ENCODE results near the gene ACY1.

Gene ACY1

GRCh38 chr3:52021489-52022268 lies 38.3 kb downstream of the ACY1 start:
- H3K9me3 Mint-ChIP-seq: no peaks in the 10 kb centered on the region
- TF ChIP-seq CTCF (IDR thresholded peaks at IDR 0.05): no peak
- H3K27ac Mint-ChIP-seq: peak overlapping the region; percentile 96
- H3K27me3 Mint-ChIP-seq (ENCODE audit: low read depth, poor library complexity): peaks cover 7% of the 10 kb centered on the region
- no peaks in the 10 kb centered on the region for H3K36me3 Mint-ChIP-seq (ENCODE audit: low read depth)
- peaks cover 87% of the 10 kb centered on the region for H3K4me1 Mint-ChIP-seq
- no peak overlapping the region for H3K4me3 Mint-ChIP-seq
- no peak for DNase-seq

DNA sequence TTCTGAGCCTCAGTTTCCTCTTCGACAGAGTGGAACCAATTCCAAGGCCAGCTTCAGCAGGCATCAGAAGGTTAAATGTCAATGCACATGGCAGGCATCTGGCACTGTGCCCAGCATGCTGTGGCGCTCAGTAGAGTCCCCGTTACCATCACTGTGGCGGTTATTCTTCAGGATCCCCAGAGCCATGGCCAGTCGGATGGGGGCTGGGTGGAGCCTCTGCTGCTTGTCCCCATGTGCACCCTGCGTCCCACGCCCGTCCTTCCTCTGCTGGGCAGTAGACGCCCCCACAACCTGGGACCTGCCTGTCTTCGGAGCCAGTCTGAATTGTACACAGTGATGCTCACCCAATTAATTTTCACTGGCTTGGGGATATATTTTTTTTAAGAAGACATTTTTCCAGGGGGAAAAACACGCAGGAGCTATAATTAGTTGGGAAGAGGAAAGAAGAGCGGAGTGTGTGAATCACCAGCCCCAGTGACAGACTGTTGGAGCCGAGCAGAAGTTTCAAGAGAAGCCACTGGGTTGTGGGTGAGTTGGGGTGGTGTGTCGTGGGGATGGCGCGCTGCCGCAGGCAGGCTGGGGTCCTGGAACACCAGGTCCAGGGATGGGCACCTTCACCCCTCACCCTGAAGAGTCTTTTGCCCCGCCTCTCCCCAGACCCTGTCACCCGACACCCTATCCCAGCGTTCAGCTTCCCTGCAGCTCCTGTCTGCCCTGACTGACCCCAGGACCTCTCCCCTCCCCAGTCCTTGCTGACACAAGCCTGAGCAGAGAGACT lies 39.2 kb downstream of the ACY1 start:
- H3K27ac Mint-ChIP-seq: peak overlapping the region; percentile 90
- H3K27me3 Mint-ChIP-seq (ENCODE audit: low read depth, poor library complexity): peaks cover 6% of the 10 kb centered on the region
- H3K4me1 Mint-ChIP-seq: peaks cover 78% of the 10 kb centered on the region
- peak; percentile 70 for DNase-seq
- no peaks in the 10 kb centered on the region for H3K36me3 Mint-ChIP-seq (ENCODE audit: low read depth)
- peak overlapping the region; percentile 42 for H3K4me3 Mint-ChIP-seq
- no peaks in the 10 kb centered on the region for H3K9me3 Mint-ChIP-seq
- no peak for TF ChIP-seq CTCF (IDR thresholded peaks at IDR 0.05)

GRCh38 chr3:52023101-52023770 lies 39.9 kb downstream of the ACY1 start:
- Mint-ChIP-seq H3K27ac (peak overlapping the region; percentile 91), H3K4me1 (peaks cover 75% of the 10 kb centered on the region), H3K36me3 (ENCODE audit: low read depth) (no peaks in the 10 kb centered on the region), H3K27me3 (ENCODE audit: low read depth, poor library complexity) (peaks cover 3% of the 10 kb centered on the region), H3K9me3 (no peaks in the 10 kb centered on the region), H3K4me3 (peak overlapping the region; percentile 42)
- no peak for DNase-seq
- no peak for TF ChIP-seq CTCF (IDR thresholded peaks at IDR 0.05)

DNA sequence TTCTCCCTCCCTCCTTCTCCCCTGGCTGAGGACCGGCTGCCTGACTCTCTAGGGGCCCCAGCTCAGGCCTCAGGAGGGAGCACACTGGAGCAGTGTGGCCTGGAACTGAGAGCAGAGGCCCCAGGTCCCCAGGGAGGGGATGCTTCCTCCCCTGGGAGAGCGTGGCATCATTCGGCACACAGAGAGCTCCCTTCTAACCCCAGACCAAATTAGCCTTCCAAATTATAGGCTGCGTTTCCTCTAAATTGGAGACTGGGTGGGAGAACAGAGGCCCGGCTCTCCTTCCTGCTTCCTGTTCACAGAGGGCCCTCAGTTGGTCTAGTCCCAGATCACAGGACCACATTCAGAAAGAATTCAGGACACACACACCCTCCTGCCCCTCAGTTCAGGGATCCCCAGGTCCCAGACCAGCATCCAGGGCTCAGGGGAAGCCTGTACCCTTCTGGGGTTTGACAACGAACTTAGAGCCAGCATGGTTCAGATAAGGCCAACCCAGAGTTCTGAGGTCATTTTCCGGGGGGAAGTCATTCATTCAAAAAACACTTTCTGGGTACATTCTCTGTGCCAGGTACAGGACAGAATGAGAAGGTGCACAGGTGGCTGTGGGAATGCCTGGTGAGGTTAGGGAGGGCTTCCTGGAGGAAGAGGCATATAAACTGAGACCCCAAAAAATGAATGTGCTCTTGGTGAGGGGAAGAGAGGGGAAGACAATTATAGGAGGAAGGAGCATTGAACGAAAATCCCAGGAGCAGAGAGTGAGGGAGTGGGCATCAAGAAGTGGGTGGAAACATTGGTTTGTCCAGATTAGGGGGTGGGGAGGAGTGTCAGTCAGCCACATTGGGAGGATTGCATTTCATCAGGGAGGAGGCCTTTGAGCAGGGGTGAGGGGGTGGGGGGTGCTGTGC lies 40.8 kb downstream of the ACY1 start:
- H3K4me3 Mint-ChIP-seq: no peak overlapping the region
- no peaks in the 10 kb centered on the region for H3K9me3 Mint-ChIP-seq
- H3K27ac Mint-ChIP-seq: peak overlapping the region; percentile 61
- peaks cover 73% of the 10 kb centered on the region for H3K4me1 Mint-ChIP-seq
- peaks cover 3% of the 10 kb centered on the region for H3K27me3 Mint-ChIP-seq (ENCODE audit: low read depth, poor library complexity)
- no peak for TF ChIP-seq CTCF (IDR thresholded peaks at IDR 0.05)
- H3K36me3 Mint-ChIP-seq (ENCODE audit: low read depth): no peaks in the 10 kb centered on the region
- no peak for DNase-seq

- no peak for TF ChIP-seq CTCF (IDR thresholded peaks at IDR 0.05)
- Mint-ChIP-seq H3K36me3 (ENCODE audit: low read depth) (no peaks in the 10 kb centered on the region), H3K27ac (peak overlapping the region; percentile 74), H3K27me3 (ENCODE audit: low read depth, poor library complexity) (peaks cover 3% of the 10 kb centered on the region), H3K9me3 (no peaks in the 10 kb centered on the region), H3K4me1 (peaks cover 74% of the 10 kb centered on the region), H3K4me3 (no peak overlapping the region)
- no peak for DNase-seq
Measured at GRCh38 chr3:52024765-52025452, 41.6 kb downstream of the ACY1 start.

All from nephron progenitor cell (in vitro differentiated cells).